Fibroblast of lung (primary cell): ENCODE data around the gene KDM7A.

Source experiments
- CTCF ChIP-seq, 2 donors: IDR thresholded peaks in 1 of 2; conservative IDR thresholded peaks in 1 of 2; 1 replicate in 1 of 2; 2 replicates in 1 of 2; pipeline ENCODE4 v1.5.1; 2011 to 2012; ENCODE audit warnings: low read length in 2 of 2, control low read depth in 1 of 2, inconsistent platforms in 1 of 2, low read depth in 1 of 2, mild to moderate bottlenecking in 1 of 2
- EZH2 ChIP-seq: IDR thresholded peaks from 2 replicates; pipeline ENCODE4 v1.5.1; 2012; ENCODE audit warnings: low read length, control low read depth, mild to moderate bottlenecking; ENCODE audit errors: missing control alignments

GRCh38 chr7:140200061-140200989, 23.5 kb upstream of the KDM7A start:
- TF ChIP-seq CTCF (conservative IDR thresholded peaks at IDR 0.05 in 1 of 2, IDR thresholded peaks at IDR 0.05 in 1 of 2; ENCODE audit: low read depth in 1 of 2, low read length in 2 of 2) (no peak), EZH2 (no peak)
